Activated T-cell treated with anti-CD3 and anti-CD28 coated beads for 4 hours (primary cell): ENCODE measurements around the gene CDKN2B.

Experiments
- DNase-seq: peaks from one replicate; pipeline ENCODE4 v3.0.0-alpha.2; 2020

CDKN2B gene

GRCh38 chr9:21993893-21994555, 15.1 kb downstream of the CDKN2B start, which contains the start of gene CDKN2A:
CDKN2A (minus strand) TSS chr9:21994392.
- DNase-seq, result no peak

- DNase-seq, result no peak
Observed at GRCh38 chr9:21993007-21993406, 16.1 kb downstream of the CDKN2B start.

- no peak for DNase-seq
Observed at GRCh38 chr9:21991072-21991959, 17.8 kb downstream of the CDKN2B start.

GRCh38 chr9:21989440-21990189, 19.5 kb downstream of the CDKN2B start:
- DNase-seq, result no peak

- no peak for DNase-seq
Observed at GRCh38 chr9:21988056-21988990, 20.8 kb downstream of the CDKN2B start.

- no peak for DNase-seq
Observed at GRCh38 chr9:21985964-21986667, 23.0 kb downstream of the CDKN2B start.

GRCh38 chr9:21984101-21984500, 25.0 kb downstream of the CDKN2B start:
- no peak for DNase-seq

GRCh38 chr9:21983561-21983935, 25.6 kb downstream of the CDKN2B start:
- DNase-seq, result no peak

- DNase-seq, result no peak
Observed at GRCh38 chr9:21982861-21983560, 26.1 kb downstream of the CDKN2B start.

- no peak for DNase-seq
Observed at GRCh38 chr9:21982391-21982790, 26.7 kb downstream of the CDKN2B start.

GRCh38 chr9:21976334-21976875, 32.7 kb downstream of the CDKN2B start:
- DNase-seq, result no peak

- DNase-seq, result peak; percentile 61
Observed at GRCh38 chr9:21974722-21975409, 34.2 kb downstream of the CDKN2B start.

- DNase-seq, result no peak
Observed at GRCh38 chr9:21974343-21974721, 34.8 kb downstream of the CDKN2B start.

GRCh38 chr9:21972361-21972760, 36.7 kb downstream of the CDKN2B start:
- DNase-seq, result no peak

- DNase-seq, result no peak
Observed at GRCh38 chr9:21970800-21971640, 38.1 kb downstream of the CDKN2B start.

- no peak for DNase-seq
Observed at GRCh38 chr9:21969951-21970799, 38.9 kb downstream of the CDKN2B start.

GRCh38 chr9:21969011-21969940, 39.8 kb downstream of the CDKN2B start:
- no peak for DNase-seq
